ENCODE data around the gene MEIS2.

GRCh38 chr15:36881516-36881915 lies 218.8 kb downstream of the MEIS2 start:
- no peak for TF ChIP-seq CTCF (conservative IDR thresholded peaks at IDR 0.05; ENCODE audit: low read depth, low read length)
- TF ChIP-seq EZH2 (IDR thresholded peaks at IDR 0.05; ENCODE audit: borderline replicate concordance, low read depth, low read length, poor library complexity, severe bottlenecking) = no peak

Measured in A673 (cell line).